ENCODE results near the gene DNAJC21.

DNAJC21 gene

DNA sequence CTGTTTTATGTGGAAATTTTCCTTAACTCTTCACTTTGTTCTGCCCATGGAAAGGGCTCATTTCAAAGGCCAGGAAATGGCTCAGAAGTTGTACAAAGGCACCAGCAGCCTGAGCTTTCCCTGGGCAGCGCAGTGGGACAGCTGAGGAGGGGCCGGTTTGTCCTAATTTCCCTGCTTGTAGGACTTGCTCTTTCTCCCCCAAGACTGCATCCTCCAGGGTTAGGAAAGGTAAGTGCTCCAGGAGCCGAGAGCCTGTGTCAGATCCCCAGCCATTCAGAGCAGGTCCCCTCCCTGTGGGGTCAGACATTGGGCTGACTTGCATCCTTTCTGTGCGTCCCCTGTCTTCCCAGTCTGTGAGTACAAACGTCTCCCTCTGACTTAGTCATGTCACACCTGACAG is 74.8 kb downstream of the DNAJC21 start:
- no peak for TF ChIP-seq CTCF (IDR thresholded peaks at IDR 0.05; ENCODE audit: poor library complexity, severe bottlenecking)
- no peaks in the 10 kb centered on the region for H3K4me1 ChIP-seq (ENCODE audit: insufficient read depth, poor library complexity, severe bottlenecking)
- no peak overlapping the region for H3K4me3 ChIP-seq (ENCODE audit: severe bottlenecking)
- peaks cover 7% of the 10 kb centered on the region for H3K27me3 ChIP-seq (ENCODE audit: insufficient read depth, poor library complexity, severe bottlenecking)
- no peak for ATAC-seq (ENCODE audit: low read depth)
- DNase-seq (ENCODE audit: low spot score), result no peak
- no peaks in the 10 kb centered on the region for H3K36me3 ChIP-seq (ENCODE audit: low read depth)
- no peaks in the 10 kb centered on the region for H3K9me3 ChIP-seq (ENCODE audit: severe bottlenecking)
- H3K27ac ChIP-seq (ENCODE audit: poor library complexity, severe bottlenecking), result no peak overlapping the region

- DNase-seq (ENCODE audit: low spot score) (no peak), ATAC-seq (ENCODE audit: low read depth) (no peak)
- no peaks in the 10 kb centered on the region for H3K4me1 ChIP-seq (ENCODE audit: insufficient read depth, poor library complexity, severe bottlenecking)
- H3K4me3 ChIP-seq (ENCODE audit: severe bottlenecking), result no peak overlapping the region
- no peaks in the 10 kb centered on the region for H3K36me3 ChIP-seq (ENCODE audit: low read depth)
- no peak overlapping the region for H3K27ac ChIP-seq (ENCODE audit: poor library complexity, severe bottlenecking)
- TF ChIP-seq CTCF (IDR thresholded peaks at IDR 0.05; ENCODE audit: poor library complexity, severe bottlenecking), result no peak
- no peaks in the 10 kb centered on the region for H3K9me3 ChIP-seq (ENCODE audit: severe bottlenecking)
- peaks cover 7% of the 10 kb centered on the region for H3K27me3 ChIP-seq (ENCODE audit: insufficient read depth, poor library complexity, severe bottlenecking)
Observed at GRCh38 chr5:35004771-35005170, 75.4 kb downstream of the DNAJC21 start.

Data from RWPE2 (cell line).